NT2/D1 (cell line): Measurements from ENCODE around the gene GAS6.

ENCODE experiments used
- DNase-seq: peaks from one replicate; pipeline ENCODE4 v3.0.0-alpha.2; 2011; ENCODE audit warnings: low read depth, low spot score
- H3K27me3 ChIP-seq: 2 replicates; pipeline ENCODE4 v1.6.0; 2011; ENCODE audit warnings: mild to moderate bottlenecking; ENCODE audit not compliant: insufficient read length, insufficient read depth
- H3K36me3 ChIP-seq: 2 replicates; pipeline ENCODE4 v1.6.1; 2011; ENCODE audit warnings: mild to moderate bottlenecking, low read length, mixed read lengths; ENCODE audit not compliant: insufficient read depth, insufficient read length
- H3K4me1 ChIP-seq: 2 replicates; pipeline ENCODE4 v1.5.1; 2011; ENCODE audit not compliant: insufficient read depth, insufficient read length
- H3K4me3 ChIP-seq: 2 replicates; pipeline ENCODE4 v1.5.1; 2011; ENCODE audit warnings: low read depth; ENCODE audit not compliant: insufficient read length
- H3K9ac ChIP-seq: 2 replicates; pipeline ENCODE4 v1.6.0; 2011; ENCODE audit warnings: low read depth; ENCODE audit not compliant: insufficient read length
- H3K9me3 ChIP-seq: 2 replicates; pipeline ENCODE4 v1.5.1; 2011; ENCODE audit warnings: mild to moderate bottlenecking, low read length; ENCODE audit not compliant: insufficient read depth
- SUZ12 ChIP-seq: IDR thresholded peaks from 2 replicates; pipeline ENCODE4 v1.6.1; 2011; ENCODE audit not compliant: insufficient read length, insufficient read depth; ENCODE audit errors: extremely low read depth
- YY1 ChIP-seq: IDR thresholded peaks from 2 replicates; pipeline ENCODE4 v1.6.1; 2011; ENCODE audit not compliant: insufficient read length, insufficient read depth
- ZNF274 ChIP-seq: IDR thresholded peaks from 2 replicates; pipeline ENCODE4 v1.6.1; 2011; ENCODE audit warnings: mild to moderate bottlenecking, low read depth, low read length

The GAS6 gene

DNA sequence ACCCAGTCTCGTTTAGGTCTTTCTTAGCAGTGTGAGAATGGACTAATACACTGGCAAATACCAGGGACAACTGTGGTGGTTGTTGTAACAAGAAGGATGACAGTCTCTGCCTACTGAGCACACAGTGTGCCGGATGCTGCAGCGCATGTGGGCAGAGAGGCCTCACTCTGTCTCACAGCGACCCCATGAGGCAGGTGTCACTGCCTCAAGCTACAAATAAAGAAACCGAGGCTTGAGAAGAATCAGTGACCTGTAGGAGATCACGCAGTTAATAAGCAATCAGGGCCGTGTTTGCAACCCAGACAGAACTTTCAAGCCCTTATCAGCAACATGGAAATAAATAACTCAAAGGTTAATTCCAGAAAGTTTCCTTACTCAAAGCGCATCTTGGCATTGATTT, 40.5 kb upstream of the GAS6 start:
- no peak for TF ChIP-seq SUZ12
- Histone ChIP-seq H3K9me3 (no peaks in the 10 kb centered on the region), H3K27me3 (no peaks in the 10 kb centered on the region), H3K4me3 (no peak overlapping the region), H3K9ac (no peak overlapping the region), H3K4me1 (no peaks in the 10 kb centered on the region), H3K36me3 (no peaks in the 10 kb centered on the region)
- DNase-seq, result peak; percentile 55

DNA sequence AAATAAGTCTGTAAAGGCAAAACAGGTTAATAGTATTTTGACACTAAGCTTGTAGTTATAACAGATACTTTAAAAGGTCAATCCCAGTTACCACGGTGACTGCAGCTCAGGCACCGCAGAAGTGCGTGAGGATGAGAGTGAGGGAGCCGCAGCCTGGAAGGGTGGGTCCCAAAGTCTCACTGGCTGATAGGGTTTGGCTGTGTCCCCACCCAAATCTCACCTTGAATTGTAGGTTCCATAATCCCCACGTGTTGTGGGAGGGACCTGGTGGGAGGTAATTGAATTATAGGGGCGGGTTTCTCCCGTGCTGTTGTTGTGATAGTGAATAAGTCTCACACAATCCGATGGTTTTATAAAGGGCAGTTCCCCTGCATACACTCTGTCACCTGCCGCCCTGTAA, 40.0 kb upstream of the GAS6 start:
- no peak overlapping the region for H3K4me3 ChIP-seq
- no peaks in the 10 kb centered on the region for H3K4me1 ChIP-seq
- no peaks in the 10 kb centered on the region for H3K9me3 ChIP-seq
- H3K36me3 ChIP-seq, result no peaks in the 10 kb centered on the region
- DNase-seq, result no peak
- H3K27me3 ChIP-seq, result no peaks in the 10 kb centered on the region
- TF ChIP-seq YY1, result no peak
- no peak for TF ChIP-seq SUZ12
- TF ChIP-seq ZNF274, result no peak
- H3K9ac ChIP-seq, result no peak overlapping the region

DNA sequence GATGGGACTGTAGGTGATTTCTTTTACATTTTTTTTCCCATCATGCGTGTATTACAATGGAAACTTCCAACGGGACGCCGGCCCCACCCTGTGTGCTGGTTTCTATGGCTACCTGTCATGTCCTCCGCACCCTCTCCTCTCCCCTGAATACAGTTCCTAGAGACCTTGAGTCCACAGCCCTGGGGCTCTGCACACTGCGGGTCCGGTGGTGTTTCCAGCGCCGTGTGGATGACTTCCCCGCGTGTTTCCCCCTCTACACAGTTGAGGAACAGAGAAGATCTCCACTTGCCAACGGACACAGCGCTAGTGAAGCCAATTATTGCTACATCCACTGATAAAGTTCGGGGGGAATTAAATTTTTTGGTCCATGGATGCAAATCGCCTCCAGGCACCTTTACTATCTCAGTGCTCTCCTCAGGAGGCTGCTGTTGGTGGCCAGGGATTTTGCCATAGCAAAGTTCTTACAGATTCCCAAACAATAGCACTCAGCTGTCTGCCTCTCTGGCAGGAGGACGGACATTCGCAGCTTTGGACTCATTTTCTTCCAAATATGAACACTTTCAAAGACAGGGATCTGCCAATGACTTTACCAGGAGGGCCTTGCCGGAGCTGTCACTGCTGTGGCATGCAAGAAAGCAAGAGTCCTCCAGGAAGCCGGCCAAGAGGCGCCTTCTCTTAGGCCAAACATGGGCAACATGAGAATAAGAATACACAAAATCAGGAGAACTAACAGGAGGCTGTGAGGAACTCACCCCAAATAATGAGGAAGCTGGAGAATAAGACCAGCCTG, 39.3 kb upstream of the GAS6 start:
- TF ChIP-seq SUZ12, result no peak
- TF ChIP-seq ZNF274, result no peak
- no peak for TF ChIP-seq YY1
- Histone ChIP-seq H3K27me3 (no peaks in the 10 kb centered on the region), H3K4me3 (no peak overlapping the region), H3K36me3 (no peaks in the 10 kb centered on the region), H3K4me1 (no peaks in the 10 kb centered on the region), H3K9me3 (no peaks in the 10 kb centered on the region), H3K9ac (no peak overlapping the region)
- DNase-seq, result no peak

DNA sequence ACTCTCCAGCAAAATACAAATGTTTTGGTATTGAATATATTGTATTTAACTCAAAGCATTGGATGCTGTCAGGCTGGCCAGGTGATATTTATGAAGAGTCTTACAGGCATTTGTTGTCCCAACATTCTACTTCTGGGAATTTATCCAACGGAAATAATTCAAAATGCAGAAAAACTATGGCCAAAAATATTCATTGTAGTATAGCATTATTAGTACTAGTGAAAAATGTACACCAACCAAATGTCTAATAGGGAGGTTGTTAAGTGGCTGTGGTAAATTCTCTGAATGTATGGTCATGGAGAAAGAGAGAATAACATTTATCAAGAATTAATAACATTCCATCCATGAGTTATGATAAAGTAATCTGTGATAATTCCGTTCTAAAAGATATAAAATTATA, 38.6 kb upstream of the GAS6 start:
- no peaks in the 10 kb centered on the region for H3K36me3 ChIP-seq
- no peaks in the 10 kb centered on the region for H3K27me3 ChIP-seq
- peaks cover 3% of the 10 kb centered on the region; the same call in 1 of the 2 replicates for H3K9me3 ChIP-seq
- DNase-seq, result no peak
- TF ChIP-seq ZNF274, result no peak
- no peak for TF ChIP-seq SUZ12
- TF ChIP-seq YY1, result no peak
- H3K9ac ChIP-seq, result no peak overlapping the region
- H3K4me1 ChIP-seq, result no peaks in the 10 kb centered on the region
- no peak overlapping the region for H3K4me3 ChIP-seq

DNA sequence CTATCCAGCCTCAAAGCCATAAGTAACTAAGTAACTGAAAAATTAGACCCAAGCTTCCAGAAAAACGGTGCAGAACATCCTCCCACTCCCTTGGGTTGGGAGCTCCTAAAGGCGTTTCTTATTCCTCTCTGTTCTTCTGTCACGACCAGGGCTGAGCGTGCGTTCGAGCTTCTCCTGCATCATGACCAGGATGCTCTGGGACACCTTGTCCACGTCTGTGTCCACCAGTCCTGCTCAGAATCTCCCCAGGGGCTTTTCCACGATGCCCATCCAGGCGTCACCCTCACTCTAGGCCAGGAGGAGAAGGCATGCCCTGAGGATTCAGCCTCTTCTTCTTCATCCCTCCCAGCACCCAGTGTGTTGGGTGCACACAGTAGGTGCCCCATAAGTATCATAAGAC, 37.8 kb upstream of the GAS6 start:
- peaks cover 6% of the 10 kb centered on the region; the same call in 1 of the 2 replicates for H3K9me3 ChIP-seq
- no peak overlapping the region for H3K4me3 ChIP-seq
- H3K9ac ChIP-seq, result no peak overlapping the region
- no peaks in the 10 kb centered on the region for H3K36me3 ChIP-seq
- no peaks in the 10 kb centered on the region for H3K4me1 ChIP-seq
- no peaks in the 10 kb centered on the region for H3K27me3 ChIP-seq
- TF ChIP-seq YY1, result no peak
- DNase-seq, result no peak

DNA sequence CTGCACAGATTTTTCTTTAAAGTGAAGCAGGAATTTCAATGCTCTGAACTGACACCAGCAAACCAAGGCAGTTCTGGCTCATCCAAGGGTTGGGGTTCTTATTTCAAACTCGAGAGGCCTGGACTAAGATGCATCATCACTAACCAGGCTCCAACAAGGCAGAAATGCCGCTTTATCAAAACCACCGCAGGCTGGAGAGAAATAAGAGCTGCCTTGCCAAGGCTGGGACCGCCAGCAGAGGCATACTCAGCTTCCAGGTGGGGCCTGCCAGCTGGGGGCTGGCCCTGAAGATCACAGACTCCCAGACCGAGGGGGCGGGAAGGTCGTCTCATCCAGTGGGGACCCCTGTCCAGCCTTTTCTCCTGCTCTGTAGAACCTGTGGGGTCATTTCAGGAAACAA, 37.4 kb upstream of the GAS6 start:
- DNase-seq, result no peak
- H3K4me3 ChIP-seq, result no peak overlapping the region
- H3K9me3 ChIP-seq, result peaks cover 6% of the 10 kb centered on the region; the same call in 1 of the 2 replicates
- H3K9ac ChIP-seq, result no peak overlapping the region
- no peaks in the 10 kb centered on the region for H3K4me1 ChIP-seq
- no peak for TF ChIP-seq SUZ12
- no peak for TF ChIP-seq YY1
- TF ChIP-seq ZNF274, result no peak
- H3K36me3 ChIP-seq, result no peaks in the 10 kb centered on the region
- H3K27me3 ChIP-seq, result no peaks in the 10 kb centered on the region

DNA sequence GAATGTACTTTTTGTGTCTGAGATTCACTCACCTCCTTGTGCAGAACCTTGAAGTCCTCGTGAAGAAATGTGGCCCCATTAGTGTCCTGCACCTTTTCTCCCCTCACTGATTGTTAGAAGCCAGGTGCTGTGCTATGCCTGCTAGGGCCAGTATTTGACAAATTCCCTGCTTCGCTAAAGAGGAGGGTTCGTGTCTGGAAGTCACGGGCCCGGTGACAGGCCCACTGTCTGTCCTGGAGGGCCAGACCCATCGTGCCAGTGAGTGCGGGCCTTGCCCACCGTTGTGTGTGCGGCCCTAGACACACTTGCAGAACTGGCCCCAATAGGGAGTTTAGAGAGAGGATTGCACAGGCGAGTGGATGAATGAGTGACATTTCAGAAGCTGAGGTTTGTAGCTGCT, 36.8 kb upstream of the GAS6 start:
- no peak for TF ChIP-seq YY1
- no peak for TF ChIP-seq SUZ12
- TF ChIP-seq ZNF274, result no peak
- Histone ChIP-seq H3K36me3 (no peaks in the 10 kb centered on the region), H3K4me3 (no peak overlapping the region), H3K27me3 (no peaks in the 10 kb centered on the region), H3K4me1 (no peaks in the 10 kb centered on the region), H3K9ac (no peak overlapping the region), H3K9me3 (peaks cover 6% of the 10 kb centered on the region; the same call in 1 of the 2 replicates)
- no peak for DNase-seq

DNA sequence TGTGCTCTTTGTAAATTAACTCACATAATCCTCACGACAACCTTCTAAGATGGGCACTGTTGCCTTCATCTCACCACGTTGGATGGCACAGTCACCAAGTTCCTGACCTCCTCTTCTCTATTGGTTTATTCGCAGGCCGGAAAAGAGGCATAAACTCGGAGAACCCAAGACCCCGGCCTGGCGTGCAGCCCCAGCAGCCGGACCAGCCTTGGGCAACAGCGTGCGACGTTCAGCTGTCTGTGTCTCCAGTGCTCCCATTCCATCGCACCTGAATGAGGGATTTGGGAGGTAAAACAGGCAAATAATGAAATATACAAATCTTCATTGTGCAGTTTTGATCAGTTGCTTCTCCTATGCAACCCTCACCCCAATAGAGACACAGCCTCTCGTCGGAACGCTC, 34.5 kb upstream of the GAS6 start:
- H3K27me3 ChIP-seq, result no peaks in the 10 kb centered on the region
- DNase-seq, result no peak
- H3K4me3 ChIP-seq, result no peak overlapping the region
- H3K36me3 ChIP-seq, result no peaks in the 10 kb centered on the region
- no peaks in the 10 kb centered on the region for H3K4me1 ChIP-seq
- H3K9ac ChIP-seq, result no peak overlapping the region
- H3K9me3 ChIP-seq, result peaks cover 13% of the 10 kb centered on the region; the same call in 1 of the 2 replicates
- no peak for TF ChIP-seq SUZ12
- TF ChIP-seq YY1, result no peak
- TF ChIP-seq ZNF274, result no peak
